Measurements from ENCODE around the gene ABCD2. TPM values are rescaled to one million over a fixed set of nuclear protein-coding genes. Genes with fewer than 3 reads are reported as not detected.
"Not testable (repeated sequence)": the region's sequence is repeated elsewhere in the genome, so short reads cannot be mapped to it uniquely, and the experiment has no call there.

The ABCD2 gene
- total RNA-seq, 1 donor from 2014 or later: not detected

DNA sequence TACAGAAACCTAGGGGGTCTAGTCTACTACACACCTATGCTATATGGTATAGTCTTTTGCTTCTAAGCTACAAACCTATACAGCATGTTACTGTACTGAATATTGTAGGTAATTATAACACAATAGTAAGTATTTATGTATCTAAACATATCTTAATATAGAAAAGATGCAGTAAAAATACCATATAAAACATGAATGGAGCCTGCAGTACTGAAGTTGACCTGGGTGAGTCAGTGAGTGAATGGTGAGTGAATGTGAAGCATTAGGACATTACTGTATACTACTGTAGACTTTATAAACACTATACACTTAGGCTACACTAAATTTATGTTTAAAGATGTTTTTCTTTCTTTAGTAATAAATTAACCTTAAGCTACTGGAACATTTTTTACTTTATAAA is 13.1 kb upstream of the ABCD2 start:
- DNase-seq (ENCODE audit: low read depth): no peak
- TF ChIP-seq, protein P1, sequence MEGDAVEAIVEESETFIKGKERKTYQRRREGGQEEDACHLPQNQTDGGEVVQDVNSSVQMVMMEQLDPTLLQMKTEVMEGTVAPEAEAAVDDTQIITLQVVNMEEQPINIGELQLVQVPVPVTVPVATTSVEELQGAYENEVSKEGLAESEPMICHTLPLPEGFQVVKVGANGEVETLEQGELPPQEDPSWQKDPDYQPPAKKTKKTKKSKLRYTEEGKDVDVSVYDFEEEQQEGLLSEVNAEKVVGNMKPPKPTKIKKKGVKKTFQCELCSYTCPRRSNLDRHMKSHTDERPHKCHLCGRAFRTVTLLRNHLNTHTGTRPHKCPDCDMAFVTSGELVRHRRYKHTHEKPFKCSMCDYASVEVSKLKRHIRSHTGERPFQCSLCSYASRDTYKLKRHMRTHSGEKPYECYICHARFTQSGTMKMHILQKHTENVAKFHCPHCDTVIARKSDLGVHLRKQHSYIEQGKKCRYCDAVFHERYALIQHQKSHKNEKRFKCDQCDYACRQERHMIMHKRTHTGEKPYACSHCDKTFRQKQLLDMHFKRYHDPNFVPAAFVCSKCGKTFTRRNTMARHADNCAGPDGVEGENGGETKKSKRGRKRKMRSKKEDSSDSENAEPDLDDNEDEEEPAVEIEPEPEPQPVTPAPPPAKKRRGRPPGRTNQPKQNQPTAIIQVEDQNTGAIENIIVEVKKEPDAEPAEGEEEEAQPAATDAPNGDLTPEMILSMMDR (conservative IDR thresholded peaks at IDR 0.05; ENCODE audit: low read depth, low read length): no peak
- no peak overlapping the region for H3K4me3 ChIP-seq (ENCODE audit: low read depth, low read length)

DNA sequence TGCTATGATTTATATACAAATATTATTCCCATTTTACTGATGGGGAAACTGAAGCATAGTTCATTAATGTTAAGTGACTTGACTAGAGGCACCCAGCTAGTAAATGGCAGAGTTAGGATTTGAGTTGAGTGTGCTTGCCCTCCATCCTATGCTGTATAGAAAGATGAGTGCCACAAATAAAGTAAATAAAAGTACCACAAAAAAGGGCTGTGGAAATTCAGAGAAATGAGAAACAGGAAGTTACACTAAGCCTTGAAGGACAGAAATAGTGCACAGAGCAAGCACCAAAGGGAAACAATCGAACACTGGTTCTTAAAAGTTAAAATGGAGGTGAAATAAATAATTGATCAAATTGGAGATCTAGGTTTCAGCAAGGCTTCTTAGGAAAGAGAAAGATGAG is 9.2 kb upstream of the ABCD2 start:
- TF ChIP-seq, protein P1 (conservative IDR thresholded peaks at IDR 0.05; ENCODE audit: low read depth, low read length): no peak
- no peak for DNase-seq (ENCODE audit: low read depth)
- H3K4me3 ChIP-seq (ENCODE audit: low read depth, low read length): no peak overlapping the region

DNA sequence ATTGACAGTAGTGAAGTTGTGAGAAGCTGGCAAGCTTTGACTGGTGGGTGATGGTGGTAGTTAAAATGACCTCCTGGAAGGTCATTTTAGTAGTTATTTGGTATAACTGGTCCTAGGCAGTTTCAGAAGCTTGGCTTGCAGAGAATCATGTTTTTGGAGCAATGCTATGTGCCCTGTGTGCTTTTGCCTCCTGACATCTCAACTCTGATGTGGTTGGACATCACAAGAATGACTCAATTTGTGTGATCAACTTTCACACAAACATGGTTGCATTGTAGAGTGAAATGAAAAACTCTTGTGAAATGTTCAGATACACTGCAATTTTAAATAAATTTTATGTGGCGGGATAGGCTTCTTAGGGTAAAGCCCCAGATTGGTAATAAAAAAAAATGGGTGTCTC is 8.3 kb upstream of the ABCD2 start:
- no peak overlapping the region for H3K4me3 ChIP-seq (ENCODE audit: low read depth, low read length)
- TF ChIP-seq, protein P1 (conservative IDR thresholded peaks at IDR 0.05; ENCODE audit: low read depth, low read length): no peak
- DNase-seq (ENCODE audit: low read depth): no peak

DNA sequence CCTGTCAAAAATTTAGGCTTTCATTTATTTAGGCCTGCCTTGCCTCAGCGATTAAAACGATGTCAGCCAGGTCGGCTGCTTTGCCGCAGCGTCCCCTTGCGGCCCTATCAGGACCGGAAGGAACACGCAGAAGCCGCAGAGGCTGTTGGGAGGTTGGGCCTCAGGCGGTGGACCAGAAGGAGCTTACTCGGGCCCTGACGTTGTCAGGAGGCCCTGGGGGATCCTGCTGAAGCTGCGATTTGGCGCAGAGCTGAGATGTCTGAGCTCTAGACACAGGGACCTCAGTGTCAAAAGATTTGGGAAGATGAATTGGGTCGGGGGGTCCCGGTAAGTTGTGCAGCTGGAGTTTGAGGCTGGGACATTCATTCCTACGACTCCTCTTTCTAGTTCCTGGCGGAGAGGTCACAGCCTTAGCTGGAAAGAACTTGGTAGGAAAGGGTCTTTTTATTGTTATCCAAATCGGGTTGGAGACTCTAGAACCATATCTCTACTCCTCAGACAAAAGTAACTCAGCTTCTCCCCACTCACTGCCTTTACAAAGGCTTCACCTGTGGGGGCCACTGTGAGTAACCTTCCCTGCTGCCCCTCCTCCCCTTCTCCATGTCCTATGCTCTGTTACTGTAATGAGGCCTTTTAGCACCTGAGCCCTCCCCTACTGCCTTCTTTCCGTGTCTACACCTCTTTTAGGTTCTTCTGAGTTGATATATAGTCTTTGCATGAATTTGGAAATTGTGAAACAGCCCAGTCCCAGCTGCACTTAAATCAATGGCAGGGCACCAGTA is 6.6 kb upstream of the ABCD2 start:
- TF ChIP-seq, protein P1 (conservative IDR thresholded peaks at IDR 0.05; ENCODE audit: low read depth, low read length): no peak
- no peak for DNase-seq (ENCODE audit: low read depth)
- no peak overlapping the region for H3K4me3 ChIP-seq (ENCODE audit: low read depth, low read length)

DNA sequence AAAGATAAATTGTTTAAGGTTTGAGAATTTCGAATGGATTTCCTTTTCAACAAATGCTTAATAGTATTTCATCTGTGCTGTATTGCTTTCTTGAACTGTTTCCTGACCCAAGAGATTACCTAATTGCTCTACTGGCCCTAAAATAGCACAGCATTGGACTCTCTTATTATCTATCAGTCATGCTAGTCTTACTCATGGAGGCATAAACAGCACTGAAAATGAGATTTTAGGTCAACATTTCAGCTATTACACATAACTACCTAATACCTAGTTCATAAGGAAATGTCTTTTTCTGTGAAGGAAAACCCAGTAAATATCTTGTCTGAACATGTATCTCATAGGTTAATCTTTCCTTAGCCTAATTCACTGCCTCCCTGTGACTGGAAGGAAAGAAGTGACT is 4.3 kb upstream of the ABCD2 start:
- TF ChIP-seq, protein P1 (conservative IDR thresholded peaks at IDR 0.05; ENCODE audit: low read depth, low read length): no peak
- no peak for DNase-seq (ENCODE audit: low read depth)
- H3K4me3 ChIP-seq (ENCODE audit: low read depth, low read length): no peak overlapping the region

DNA sequence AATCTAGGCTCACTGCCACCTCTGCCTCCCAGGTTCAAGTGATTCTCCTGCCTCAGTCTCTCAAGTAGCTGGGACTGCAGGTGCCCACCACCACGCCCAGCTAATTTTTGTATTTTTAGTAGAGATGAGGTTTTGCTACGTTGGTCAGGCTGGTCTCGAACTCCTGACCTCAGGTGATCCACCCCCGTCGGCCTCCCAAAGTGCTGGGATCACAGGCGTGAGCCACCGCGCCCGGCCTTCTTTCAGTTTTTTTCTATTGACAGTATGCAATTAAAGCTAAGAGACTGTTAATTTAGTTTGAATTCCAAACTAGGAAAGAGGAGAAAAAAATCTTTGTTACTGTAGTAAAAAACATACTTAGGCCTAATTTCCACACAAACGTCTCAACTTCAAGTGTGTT is 3.6 kb upstream of the ABCD2 start:
- not testable (repeated sequence) for DNase-seq (ENCODE audit: low read depth); H3K4me3 ChIP-seq (ENCODE audit: low read depth, low read length)

DNA sequence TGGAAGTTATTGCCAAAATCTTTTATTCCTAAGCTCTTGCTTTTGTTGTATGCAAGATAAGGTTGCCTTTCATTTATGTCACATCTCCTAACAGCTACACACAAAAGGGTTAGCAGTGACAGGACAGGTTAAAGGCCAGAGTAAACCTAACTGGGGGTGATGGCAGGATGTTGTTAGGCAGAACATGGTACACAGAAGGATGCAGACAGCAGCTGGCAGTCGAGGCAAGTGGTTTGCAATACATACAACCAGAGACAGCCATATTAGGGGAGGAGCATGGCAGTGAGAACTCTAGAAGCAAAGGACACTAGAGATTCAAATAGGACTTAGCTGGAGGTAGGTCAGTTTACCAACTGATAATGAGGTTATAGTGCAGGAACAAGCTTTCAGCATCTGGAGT is 2.7 kb upstream of the ABCD2 start:
- TF ChIP-seq, protein P1 (conservative IDR thresholded peaks at IDR 0.05; ENCODE audit: low read depth, low read length): no peak
- DNase-seq (ENCODE audit: low read depth): no peak
- H3K4me3 ChIP-seq (ENCODE audit: low read depth, low read length): no peak overlapping the region
